Measurements from ENCODE around the gene TMEM179.

Gene TMEM179

GRCh38 chr14:104544362-104544961 is 60.1 kb downstream of the TMEM179 start:
- no peak for DNase-seq (ENCODE audit: low spot score)

DNA sequence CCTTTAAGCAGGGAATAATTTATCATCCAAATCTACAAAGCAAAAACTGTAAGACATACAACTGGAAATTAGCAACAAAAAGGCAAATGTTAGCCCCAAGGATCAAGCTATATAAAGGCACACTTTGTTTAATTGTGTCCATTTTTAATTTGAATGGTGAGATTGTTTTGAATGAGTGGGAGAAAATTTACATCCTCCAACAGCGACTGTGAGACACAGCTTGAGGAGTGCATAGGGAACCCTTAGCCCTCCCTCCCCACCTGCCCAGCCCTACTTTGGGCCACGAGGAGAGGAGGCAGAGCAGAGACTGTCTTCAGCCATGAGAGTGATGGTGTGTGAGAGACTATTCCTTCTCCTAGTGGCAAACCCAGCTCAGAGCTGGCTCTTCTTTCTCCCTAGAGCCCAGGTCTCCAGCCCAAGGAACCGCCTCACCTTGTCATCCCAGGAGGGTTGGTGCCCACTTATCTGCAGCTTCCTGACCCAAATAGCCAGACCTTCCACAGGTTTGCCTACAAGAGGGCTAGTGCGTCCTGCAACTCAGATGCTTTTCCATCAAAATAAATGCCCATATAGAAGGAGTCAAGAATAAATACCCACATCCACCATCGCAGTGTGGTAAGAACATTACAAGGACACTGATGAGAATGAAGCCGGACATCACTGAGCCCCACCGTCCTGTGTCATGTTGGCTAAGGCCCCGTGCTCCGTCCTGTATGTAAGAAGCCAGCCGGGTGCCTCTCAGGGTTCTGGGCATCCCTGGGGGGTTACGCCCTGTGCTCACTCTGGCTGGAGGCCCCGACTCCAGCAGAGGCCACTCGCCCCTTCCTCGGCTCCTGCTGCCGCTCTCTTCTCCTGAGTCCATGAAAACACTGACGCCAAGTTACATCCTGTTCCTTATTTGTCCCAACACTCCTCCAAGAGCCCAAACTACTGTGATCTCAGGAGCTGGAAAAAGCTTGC is 61.4 kb downstream of the TMEM179 start:
- DNase-seq (ENCODE audit: low spot score): no peak

GRCh38 chr14:104541905-104542465 is 62.6 kb downstream of the TMEM179 start:
- DNase-seq (ENCODE audit: low spot score): no peak

All from LoVo (cell line).